GM10266 (cell line): Measurements from ENCODE around the gene NYAP1.

Experiments used
- DNase-seq: peaks from one replicate; pipeline ENCODE4 v3.0.0; 2012; ENCODE audit errors: extremely low spot score
- TF ChIP-seq, protein P1 (sequence below): IDR thresholded peaks from 2 replicates; pipeline ENCODE4 v1.5.1; 2012; ENCODE audit warnings: mild to moderate bottlenecking, low read depth; ENCODE audit not compliant: control insufficient read depth, insufficient read depth; ENCODE audit errors: missing control alignments

NYAP1 gene

DNA sequence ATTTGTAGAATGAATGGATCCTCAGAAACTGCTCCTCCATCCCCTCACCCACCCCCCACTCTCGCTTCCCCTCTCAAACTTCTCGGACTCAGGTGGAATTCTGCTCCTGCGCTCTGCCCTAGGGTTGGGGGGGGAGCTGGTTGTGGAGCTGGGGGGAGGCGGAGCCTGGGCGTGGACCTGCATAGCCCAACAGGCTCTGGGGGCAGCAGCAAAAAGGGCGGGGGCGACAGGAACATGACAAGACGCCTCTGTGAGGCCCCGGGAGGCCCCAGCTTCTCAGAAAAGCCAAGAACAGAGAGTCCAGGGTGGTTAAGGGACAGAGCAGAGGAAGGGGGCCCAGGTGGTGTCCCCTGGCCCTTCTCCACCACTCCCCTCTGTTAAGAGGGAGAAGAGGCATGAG lies 8.2 kb upstream of the NYAP1 start:
- TF ChIP-seq, protein P1, sequence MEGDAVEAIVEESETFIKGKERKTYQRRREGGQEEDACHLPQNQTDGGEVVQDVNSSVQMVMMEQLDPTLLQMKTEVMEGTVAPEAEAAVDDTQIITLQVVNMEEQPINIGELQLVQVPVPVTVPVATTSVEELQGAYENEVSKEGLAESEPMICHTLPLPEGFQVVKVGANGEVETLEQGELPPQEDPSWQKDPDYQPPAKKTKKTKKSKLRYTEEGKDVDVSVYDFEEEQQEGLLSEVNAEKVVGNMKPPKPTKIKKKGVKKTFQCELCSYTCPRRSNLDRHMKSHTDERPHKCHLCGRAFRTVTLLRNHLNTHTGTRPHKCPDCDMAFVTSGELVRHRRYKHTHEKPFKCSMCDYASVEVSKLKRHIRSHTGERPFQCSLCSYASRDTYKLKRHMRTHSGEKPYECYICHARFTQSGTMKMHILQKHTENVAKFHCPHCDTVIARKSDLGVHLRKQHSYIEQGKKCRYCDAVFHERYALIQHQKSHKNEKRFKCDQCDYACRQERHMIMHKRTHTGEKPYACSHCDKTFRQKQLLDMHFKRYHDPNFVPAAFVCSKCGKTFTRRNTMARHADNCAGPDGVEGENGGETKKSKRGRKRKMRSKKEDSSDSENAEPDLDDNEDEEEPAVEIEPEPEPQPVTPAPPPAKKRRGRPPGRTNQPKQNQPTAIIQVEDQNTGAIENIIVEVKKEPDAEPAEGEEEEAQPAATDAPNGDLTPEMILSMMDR, result no peak

DNA sequence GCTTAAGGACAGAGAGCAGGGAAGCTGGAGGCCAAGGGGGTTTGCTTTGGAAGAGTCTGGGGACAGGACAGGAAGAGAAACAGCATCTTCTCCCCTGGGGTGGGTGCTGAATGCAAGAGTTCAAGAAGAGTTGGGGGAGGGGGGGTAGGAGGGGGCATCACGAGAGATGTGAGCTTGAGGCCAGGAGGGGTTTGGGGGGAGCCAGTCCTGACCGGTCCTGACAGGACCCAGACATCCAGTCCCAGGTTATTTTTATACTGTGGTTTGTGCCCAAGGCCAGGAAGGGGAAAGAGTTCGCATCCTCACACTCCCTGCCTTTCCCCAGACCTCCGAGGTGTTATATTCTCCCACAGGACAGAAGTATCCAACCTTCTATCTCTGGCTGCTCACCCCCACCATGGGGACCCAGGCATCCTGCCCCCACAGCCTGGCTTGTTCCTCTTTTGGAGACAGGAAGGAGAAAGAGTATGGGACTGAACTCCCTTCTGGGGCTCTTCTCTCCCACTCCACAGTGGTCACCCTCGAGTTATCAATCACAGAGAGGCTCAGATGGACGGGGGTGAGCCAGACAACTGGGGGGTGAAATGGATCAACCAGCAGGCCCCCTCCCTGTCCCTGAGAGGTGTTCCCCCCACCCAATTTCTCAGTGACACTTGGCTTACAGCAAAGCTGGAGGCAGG lies 7.5 kb upstream of the NYAP1 start:
- no peak for DNase-seq
- TF ChIP-seq, protein P1, result no peak

More for the DNA sequence above, 8.2 kb upstream of the NYAP1 start:
- no peak for DNase-seq

DNA sequence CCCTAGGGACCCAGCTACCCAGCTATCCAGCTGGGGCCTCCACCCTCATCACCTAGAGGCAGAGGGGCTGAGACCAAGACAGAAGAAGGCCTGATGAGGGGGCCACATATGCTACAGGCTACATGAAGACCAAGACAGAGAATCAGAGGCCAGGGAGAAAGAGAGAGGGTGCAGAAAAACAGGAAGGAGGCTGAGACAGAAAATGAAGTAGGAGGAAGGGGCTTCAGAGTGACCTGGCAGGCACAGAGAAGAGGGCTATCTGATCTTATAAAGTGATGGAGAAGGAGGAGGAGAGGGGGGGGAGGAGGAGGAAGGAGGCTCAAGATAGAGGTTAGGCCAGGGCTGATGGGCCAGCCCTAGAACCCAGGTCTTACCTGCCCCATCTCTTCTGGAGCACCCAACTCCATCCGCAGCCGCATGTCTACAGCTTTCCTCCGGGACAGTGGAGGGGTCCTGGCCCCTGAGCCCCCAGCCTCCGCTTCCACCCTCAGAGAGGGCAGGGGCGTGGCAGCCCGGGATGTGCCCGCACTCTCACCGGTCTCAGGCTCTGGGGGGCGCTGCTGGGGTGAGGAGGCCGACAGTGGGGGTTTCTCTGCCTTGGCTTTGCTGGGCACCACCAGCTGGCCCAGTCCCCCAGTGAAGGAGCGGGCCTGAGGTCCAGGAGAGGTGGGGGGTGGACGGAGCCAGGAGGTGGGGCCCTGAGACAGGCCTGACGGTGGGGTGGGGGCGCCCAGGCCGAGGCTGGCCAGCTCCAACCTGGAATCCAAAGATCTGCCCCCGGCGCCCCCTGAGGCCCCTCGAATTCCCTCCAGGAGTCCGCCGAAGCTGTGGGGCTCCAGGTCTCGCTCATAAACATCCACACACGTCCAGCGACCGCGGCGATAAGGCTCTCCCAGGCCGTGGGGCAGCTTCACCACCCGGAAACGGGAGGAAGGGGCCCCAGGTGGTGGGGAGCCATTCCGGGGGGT lies 6.5 kb upstream of the NYAP1 start:
- no peak for DNase-seq
- TF ChIP-seq, protein P1, result peak; percentile 67

DNA sequence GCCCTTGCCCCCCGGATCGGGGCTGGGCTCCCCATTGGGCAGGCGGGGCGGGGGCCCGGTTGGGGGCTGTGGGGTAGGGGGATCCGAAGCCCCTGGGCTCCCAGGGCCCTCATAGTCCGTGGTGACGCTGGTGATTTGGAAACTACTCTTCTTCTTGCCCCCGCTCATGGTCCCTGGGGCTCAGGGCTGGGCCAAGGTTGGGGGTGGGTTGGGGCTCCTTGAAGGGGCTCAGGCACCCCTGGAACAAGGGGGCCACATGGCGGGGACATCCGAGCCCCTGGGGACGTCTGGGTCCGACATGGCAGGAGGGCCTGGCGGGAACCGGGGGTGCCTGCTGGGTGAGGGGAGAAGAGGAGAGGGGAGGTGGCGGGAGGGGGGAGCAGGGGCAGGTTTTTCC lies 5.9 kb upstream of the NYAP1 start:
- no peak for DNase-seq
- TF ChIP-seq, protein P1, result no peak

DNA sequence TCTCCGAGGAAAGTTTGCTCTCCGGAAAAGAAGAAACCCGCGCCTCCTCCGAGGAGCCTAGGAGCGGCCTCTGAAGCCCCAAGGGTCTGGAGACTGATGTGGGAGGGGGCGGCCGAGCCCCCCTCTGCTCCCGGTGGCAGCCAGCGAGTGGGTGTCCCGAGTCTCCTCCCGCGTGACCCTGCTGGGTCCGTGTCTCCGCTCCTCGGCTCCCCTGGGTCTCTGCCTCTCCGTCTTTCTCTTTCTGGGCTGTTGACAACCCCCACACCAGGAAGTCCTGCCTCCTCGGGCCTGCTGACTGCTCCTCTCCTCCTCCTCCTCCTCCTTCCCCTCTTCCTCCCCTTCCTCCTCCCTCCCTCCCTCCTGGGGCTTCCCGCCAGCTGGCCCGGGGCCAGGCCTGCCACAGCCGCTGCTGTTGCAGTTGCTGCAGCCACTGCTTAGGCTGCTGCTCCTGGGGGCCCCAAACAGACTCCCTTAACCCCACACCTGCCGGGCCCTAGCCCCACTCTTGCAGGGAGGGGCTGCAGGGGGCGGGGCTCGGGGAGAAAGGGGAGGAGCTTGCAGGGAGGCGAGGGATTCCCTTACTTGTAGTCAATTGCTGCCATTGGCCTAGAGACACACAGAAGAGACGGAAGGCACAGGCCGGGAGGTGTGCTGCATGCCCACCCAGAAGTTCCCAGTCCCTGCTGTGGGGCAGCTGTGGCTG lies 4.6 kb upstream of the NYAP1 start, which contains the start of gene TSC22D4:
Gene TSC22D4, minus strand, starts transcription at position 257 of the 703 bp plus-strand sequence. CDS start 1,176 bp downstream, outside the sequence.
- TF ChIP-seq, protein P1, result no peak
- peak; percentile 96 for DNase-seq

DNA sequence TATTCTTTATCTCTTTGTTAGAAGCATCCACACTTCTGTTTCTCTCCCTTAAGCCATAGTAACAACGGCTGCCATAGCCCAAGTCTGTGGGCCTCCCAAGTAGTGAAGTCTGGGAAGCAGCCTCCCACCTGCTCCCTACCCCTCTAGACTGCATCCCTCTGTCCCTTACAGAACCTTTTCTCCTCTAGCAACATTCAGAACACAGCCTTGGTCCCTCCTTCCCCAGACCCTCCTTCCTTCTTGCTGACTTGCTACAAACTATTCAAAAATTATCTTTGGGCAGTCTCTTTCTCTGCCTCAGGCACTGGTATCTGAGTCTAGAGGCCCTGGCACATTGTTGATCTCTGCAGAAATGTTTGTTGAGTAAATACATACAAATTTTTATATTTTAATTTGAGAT lies 2.3 kb upstream of the NYAP1 start:
- TF ChIP-seq, protein P1, result no peak
- DNase-seq, result no peak
